Hepatocyte (in vitro differentiated cells): ENCODE data around the gene ADD1. TPM values are rescaled to one million over a fixed set of nuclear protein-coding genes. Genes with fewer than 3 reads are reported as not detected.

Experiments used
- DNase-seq: peaks from one replicate; pipeline ENCODE4 v3.0.0-alpha.2; 2016; ENCODE audit warnings: low spot score
- H2AFZ ChIP-seq: fragments of 200-600 bp; sonication (generic); 2 replicates; pipeline ENCODE4 v1.6.0; 2016; ENCODE audit warnings: antibody characterized with exemption, mild to moderate bottlenecking
- H3K27ac ChIP-seq: fragments of 200-600 bp; sonication (generic); 2 replicates; pipeline ENCODE4 v1.5.1; 2016; ENCODE audit warnings: mild to moderate bottlenecking
- H3K27me3 ChIP-seq: fragments of 200-600 bp; sonication (generic); 2 replicates; pipeline ENCODE4 v1.6.1; 2016
- H3K36me3 ChIP-seq: fragments of 200-600 bp; sonication (generic); replicated peaks from 2 replicates; pipeline ENCODE4 v1.5.1; 2016; ENCODE audit warnings: low read depth; ENCODE audit not compliant: insufficient read depth
- H3K4me1 ChIP-seq: fragments of 200-600 bp; sonication (generic); 2 replicates; pipeline ENCODE4 v1.5.1; 2016; ENCODE audit warnings: mild to moderate bottlenecking, moderate library complexity; ENCODE audit not compliant: insufficient read depth
- H3K4me2 ChIP-seq: fragments of 200-600 bp; sonication (generic); 2 replicates; pipeline ENCODE4 v1.6.0; 2016
- H3K4me3 ChIP-seq: fragments of 200-600 bp; sonication (generic); 2 replicates; pipeline ENCODE4 v1.5.1; 2016; ENCODE audit warnings: mild to moderate bottlenecking
- H3K79me2 ChIP-seq: fragments of 200-600 bp; sonication (generic); 2 replicates; pipeline ENCODE4 v1.6.0; 2017; ENCODE audit warnings: mild to moderate bottlenecking
- H3K9me2 ChIP-seq: fragments of 200-600 bp; sonication (generic); replicated peaks from 2 replicates; pipeline ENCODE4 v1.6.0; 2017; ENCODE audit warnings: mild to moderate bottlenecking; ENCODE audit not compliant: insufficient read depth
- H3K9me3 ChIP-seq: fragments of 200-600 bp; sonication (generic); 2 replicates; pipeline ENCODE4 v1.5.1; 2016; ENCODE audit warnings: low read depth, mild to moderate bottlenecking
- H4K20me1 ChIP-seq: fragments of 200-600 bp; sonication (generic); 2 replicates; pipeline ENCODE4 v1.6.0; 2016; ENCODE audit warnings: mild to moderate bottlenecking; ENCODE audit not compliant: insufficient read depth, poor library complexity, severe bottlenecking
- EZH2 ChIP-seq: fragments of 200-600 bp; sonication (generic); IDR thresholded peaks from 2 replicates; pipeline ENCODE4 v1.6.1; 2016; ENCODE audit warnings: antibody characterized with exemption, mild to moderate bottlenecking, borderline replicate concordance
- EZH2phosphoT487 ChIP-seq: fragments of 200-600 bp; sonication (generic); IDR thresholded peaks from one replicate; pipeline ENCODE4 v1.6.1; 2018; ENCODE audit warnings: antibody characterized with exemption, mild to moderate bottlenecking, low read depth, moderate library complexity; ENCODE audit not compliant: unreplicated experiment, severe bottlenecking
- WGBS: methylation state at CpG from one replicate; pipeline ENCODE4 v1.1.6; 2016; ENCODE audit warnings: low lambda C conversion rate; ENCODE audit errors: missing lambda C conversion rate; 5-methylcytosine and 5-hydroxymethylcytosine counted together
- polyA plus RNA-seq: library from polyadenylated mRNA; unstranded; fragments of >200 nt; fragmentation: Nextera tagmentation; extraction: Ambion mirVana; gene quantifications from 2 replicates; pipeline ENCODE4 v1.2.1, GENCODE V29; 2016
- total RNA-seq: library from RNA; depleted of rRNA; stranded (reverse); fragments of >200 nt; gene quantifications from 2 replicates; pipeline ENCODE4 v1.2.3, GENCODE V29; 2014
- TF ChIP-seq, protein P1 (sequence below): fragments of 200-600 bp; sonication (generic); IDR thresholded peaks from 2 replicates; pipeline ENCODE4 v1.5.1; 2016; ENCODE audit warnings: antibody characterized with exemption, mild to moderate bottlenecking; ENCODE audit not compliant: poor library complexity

Gene ADD1
- total and polyA plus RNA-seq, 2 experiments from 2014 or later, result 179 to 208 TPM

- Histone ChIP-seq H3K9me2 (no peaks in the 10 kb centered on the region), H2AFZ (peak overlapping the region; percentile 54), H3K4me2 (peak overlapping the region; percentile 88), H3K36me3 (no peaks in the 10 kb centered on the region), H3K4me1 (peaks cover 22% of the 10 kb centered on the region), H3K27ac (peak overlapping the region; percentile 91), H3K79me2 (peaks cover 56% of the 10 kb centered on the region), H3K27me3 (no peaks in the 10 kb centered on the region), H4K20me1 (peaks cover 8% of the 10 kb centered on the region), H3K9me3 (no peaks in the 10 kb centered on the region), H3K4me3 (peak overlapping the region; percentile 63)
- WGBS, result under 1% methylated on average over 40 of the region's 40 CpGs
- TF ChIP-seq, protein P1, sequence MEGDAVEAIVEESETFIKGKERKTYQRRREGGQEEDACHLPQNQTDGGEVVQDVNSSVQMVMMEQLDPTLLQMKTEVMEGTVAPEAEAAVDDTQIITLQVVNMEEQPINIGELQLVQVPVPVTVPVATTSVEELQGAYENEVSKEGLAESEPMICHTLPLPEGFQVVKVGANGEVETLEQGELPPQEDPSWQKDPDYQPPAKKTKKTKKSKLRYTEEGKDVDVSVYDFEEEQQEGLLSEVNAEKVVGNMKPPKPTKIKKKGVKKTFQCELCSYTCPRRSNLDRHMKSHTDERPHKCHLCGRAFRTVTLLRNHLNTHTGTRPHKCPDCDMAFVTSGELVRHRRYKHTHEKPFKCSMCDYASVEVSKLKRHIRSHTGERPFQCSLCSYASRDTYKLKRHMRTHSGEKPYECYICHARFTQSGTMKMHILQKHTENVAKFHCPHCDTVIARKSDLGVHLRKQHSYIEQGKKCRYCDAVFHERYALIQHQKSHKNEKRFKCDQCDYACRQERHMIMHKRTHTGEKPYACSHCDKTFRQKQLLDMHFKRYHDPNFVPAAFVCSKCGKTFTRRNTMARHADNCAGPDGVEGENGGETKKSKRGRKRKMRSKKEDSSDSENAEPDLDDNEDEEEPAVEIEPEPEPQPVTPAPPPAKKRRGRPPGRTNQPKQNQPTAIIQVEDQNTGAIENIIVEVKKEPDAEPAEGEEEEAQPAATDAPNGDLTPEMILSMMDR, result no peak
- TF ChIP-seq EZH2phosphoT487, result no peak
- no peak for TF ChIP-seq EZH2
- peak; percentile 68 for DNase-seq
Measured at GRCh38 chr4:2962614-2963174, 119.0 kb downstream of the ADD1 start.

DNA sequence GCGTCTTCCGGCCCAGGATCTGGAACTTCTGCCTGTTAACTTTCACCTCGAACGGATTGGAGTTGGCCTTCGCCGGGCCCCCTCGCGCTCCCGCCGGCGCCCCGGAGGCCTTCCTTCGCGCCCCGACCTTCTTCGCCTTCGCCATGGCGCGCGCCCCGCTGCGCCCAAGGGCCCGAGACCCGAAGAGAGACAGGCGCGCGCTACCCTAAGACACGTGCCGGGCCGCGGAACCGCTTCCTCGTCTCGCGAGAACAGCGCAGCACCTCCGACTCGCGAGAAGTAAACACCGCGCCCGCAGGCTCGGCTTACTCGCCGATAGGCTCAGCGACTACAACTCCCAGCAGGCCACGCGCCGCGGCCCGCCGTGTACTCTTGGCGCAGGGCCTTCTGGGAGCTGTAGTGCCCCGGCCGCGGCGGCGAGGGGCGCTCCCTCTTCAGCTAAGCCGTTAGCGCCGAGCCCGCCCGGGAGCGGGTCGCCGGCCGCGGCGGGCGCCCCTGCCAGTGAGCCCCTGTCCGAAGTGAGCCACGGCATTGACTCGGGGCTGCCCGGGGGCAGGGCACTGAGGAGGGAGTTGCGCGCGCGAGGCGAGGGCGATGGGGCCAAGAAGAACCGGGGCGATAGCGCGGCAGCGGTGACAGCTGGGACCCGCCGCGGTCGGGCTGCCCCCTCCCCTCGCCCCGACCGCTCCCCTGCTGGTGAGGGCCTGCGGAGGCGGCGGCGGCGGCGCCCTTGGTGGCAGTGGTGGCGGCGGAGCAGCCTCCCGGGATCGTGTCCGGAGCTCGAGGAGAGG lies 119.7 kb downstream of the ADD1 start, which contains the start of the genes GRK4 and NOP14:
Gene GRK4 (plus strand): TSS at position 397 of the 791 bp plus-strand sequence. CDS start 500 bp downstream, outside the sequence.
Gene NOP14 (minus strand): TSS at position 232 of the 791 bp plus-strand sequence. CDS start 87 bp downstream, at position 145.
- Histone ChIP-seq H3K79me2 (peaks cover 49% of the 10 kb centered on the region), H3K9me3 (no peaks in the 10 kb centered on the region)

GRCh38 chr4:2963966-2964471 lies 120.4 kb downstream of the ADD1 start:
- Histone ChIP-seq H3K36me3 (no peaks in the 10 kb centered on the region), H3K27me3 (no peaks in the 10 kb centered on the region), H3K27ac (peak overlapping the region; percentile 63), H2AFZ (peak overlapping the region; percentile 83), H3K4me2 (peak overlapping the region; percentile 97), H4K20me1 (peaks cover 8% of the 10 kb centered on the region), H3K9me3 (no peaks in the 10 kb centered on the region), H3K4me3 (peak overlapping the region; percentile 77), H3K9me2 (no peaks in the 10 kb centered on the region), H3K4me1 (peaks cover 13% of the 10 kb centered on the region), H3K79me2 (peaks cover 42% of the 10 kb centered on the region)
- DNase-seq, result no peak
- WGBS, result 5% methylated on average over 31 of the region's 38 CpGs
- no peak for TF ChIP-seq EZH2phosphoT487
- TF ChIP-seq, protein P1, result no peak
- TF ChIP-seq EZH2, result no peak

More for the DNA sequence above, 119.7 kb downstream of the ADD1 start, which contains the start of the genes GRK4 and NOP14:
- no peak for TF ChIP-seq EZH2
- TF ChIP-seq, protein P1, result peak; percentile 33
- peak within 1 kb of the TSS; percentile 97 for H3K4me2 ChIP-seq
- H4K20me1 ChIP-seq, result peaks cover 8% of the 10 kb centered on the region
- H3K4me1 ChIP-seq, result peaks cover 16% of the 10 kb centered on the region
- peak; percentile 99 for DNase-seq
- H3K27ac ChIP-seq, result peak within 1 kb of the TSS; percentile 91
- no peaks in the 10 kb centered on the region for H3K9me2 ChIP-seq
- peak within 1 kb of the TSS; percentile 77 for H3K4me3 ChIP-seq
- peak within 1 kb of the TSS; percentile 83 for H2AFZ ChIP-seq
- 1% methylated on average over 75 of the region's 105 CpGs for WGBS
- no peaks in the 10 kb centered on the region for H3K27me3 ChIP-seq
- H3K36me3 ChIP-seq, result no peaks in the 10 kb centered on the region
